UCSD-AML1 (cell line): ENCODE data around the gene RGS7BP.

Experiments used
- DNase-seq: peaks from one replicate; lab custom pipeline; 2025; ENCODE audit not compliant: unreplicated experiment; lab: John Stamatoyannopoulos, UW

Gene RGS7BP

GRCh38 chr5:64505769-64506566 lies at the start of gene RGS7BP:
Gene RGS7BP, plus strand, starts transcription at chr5:64506015. Its CDS starts 610 bp downstream, at chr5:64506625.
- no peak for DNase-seq

GRCh38 chr5:64457846-64458245 lies 48.0 kb upstream of the RGS7BP start:
- no peak for DNase-seq

- no peak for DNase-seq
Observed at GRCh38 chr5:64458948-64459347, 46.9 kb upstream of the RGS7BP start.

GRCh38 chr5:64462391-64462790 lies 43.4 kb upstream of the RGS7BP start:
- DNase-seq = no peak

- DNase-seq = no peak
Observed at GRCh38 chr5:64486163-64486562, 19.7 kb upstream of the RGS7BP start.

- DNase-seq = no peak
Observed at GRCh38 chr5:64487283-64487682, 18.5 kb upstream of the RGS7BP start.

- DNase-seq = no peak
Observed at GRCh38 chr5:64489857-64490256, 16.0 kb upstream of the RGS7BP start.

- DNase-seq = no peak
Observed at GRCh38 chr5:64497386-64497785, 8.4 kb upstream of the RGS7BP start.

GRCh38 chr5:64502196-64502595 lies 3.6 kb upstream of the RGS7BP start:
- no peak for DNase-seq

GRCh38 chr5:64506567-64507263 lies 900 bp downstream of the RGS7BP start:
- no peak for DNase-seq

- no peak for DNase-seq
Observed at GRCh38 chr5:64507264-64507605, 1.4 kb downstream of the RGS7BP start.

- DNase-seq = no peak
Observed at GRCh38 chr5:64509828-64510227, 4.0 kb downstream of the RGS7BP start.

- DNase-seq = no peak
Observed at GRCh38 chr5:64513492-64513891, 7.7 kb downstream of the RGS7BP start.

GRCh38 chr5:64514612-64515011 lies 8.8 kb downstream of the RGS7BP start:
- no peak for DNase-seq

GRCh38 chr5:64516216-64516615 lies 10.4 kb downstream of the RGS7BP start:
- no peak for DNase-seq

GRCh38 chr5:64518793-64519192 lies 13.0 kb downstream of the RGS7BP start:
- DNase-seq = no peak

- DNase-seq = no peak
Observed at GRCh38 chr5:64519263-64519662, 13.4 kb downstream of the RGS7BP start.

- no peak for DNase-seq
Observed at GRCh38 chr5:64526734-64527439, 21.1 kb downstream of the RGS7BP start.

GRCh38 chr5:64530076-64530475 lies 24.3 kb downstream of the RGS7BP start:
- DNase-seq = no peak

GRCh38 chr5:64532212-64532611 lies 26.4 kb downstream of the RGS7BP start:
- DNase-seq = no peak

- no peak for DNase-seq
Observed at GRCh38 chr5:64532657-64533056, 26.8 kb downstream of the RGS7BP start.

- no peak for DNase-seq
Observed at GRCh38 chr5:64534033-64534432, 28.2 kb downstream of the RGS7BP start.
